Neuronal stem cell (in vitro differentiated cells): ENCODE measurements around the gene FBXL7.

ENCODE experiments used
- DNase-seq: peaks from one replicate; pipeline ENCODE4 v3.0.0-alpha.2; 2013; ENCODE audit warnings: low spot score
- H2AFZ ChIP-seq: one replicate; pipeline ENCODE4 v1.6.1; 2013; ENCODE audit warnings: mild to moderate bottlenecking, low read length, inconsistent platforms
- H2AK5ac ChIP-seq: 2 replicates; pipeline ENCODE4 v1.6.1; 2013; ENCODE audit warnings: low read depth, mild to moderate bottlenecking, inconsistent platforms, low read length, moderate library complexity, mixed read lengths
- H2BK120ac ChIP-seq: 2 replicates; pipeline ENCODE4 v1.6.1; 2013; ENCODE audit warnings: low read depth, mild to moderate bottlenecking, inconsistent platforms, low read length, moderate library complexity, mixed read lengths
- H2BK12ac ChIP-seq: one replicate; pipeline ENCODE4 v1.6.1; 2013; ENCODE audit warnings: low read length, inconsistent platforms
- H2BK15ac ChIP-seq: 2 replicates; pipeline ENCODE4 v1.6.1; 2013; ENCODE audit warnings: mild to moderate bottlenecking, low read length, inconsistent platforms, mixed read lengths
- H2BK5ac ChIP-seq: one replicate; pipeline ENCODE4 v1.6.1; 2013; ENCODE audit warnings: inconsistent platforms, mild to moderate bottlenecking, low read length, moderate library complexity
- H3K14ac ChIP-seq: one replicate; pipeline ENCODE4 v1.6.1; 2013; ENCODE audit warnings: low read length, inconsistent platforms
- H3K18ac ChIP-seq: 2 replicates; pipeline ENCODE4 v1.6.1; 2013; ENCODE audit warnings: low read length, inconsistent platforms
- H3K23ac ChIP-seq: 2 replicates; pipeline ENCODE4 v1.6.1; 2013; ENCODE audit warnings: low read depth, mild to moderate bottlenecking, mixed read lengths, low read length, inconsistent platforms; ENCODE audit not compliant: poor library complexity
- H3K27ac ChIP-seq: replicated peaks from 3 replicates; pipeline ENCODE4 v1.5.1; 2013; ENCODE audit warnings: low read length, inconsistent platforms
- H3K27me3 ChIP-seq, 3 experiments: 2 replicates each; pipeline ENCODE4 v1.6.1; 2013; ENCODE audit warnings: low read length in 3 of 3, mild to moderate bottlenecking in 2 of 3, inconsistent platforms in 1 of 3, low read depth in 1 of 3, mixed read lengths in 1 of 3, moderate library complexity in 1 of 3; ENCODE audit not compliant: control insufficient read depth in 3 of 3, insufficient read depth in 3 of 3
- H3K36me3 ChIP-seq, 2 donors: replicated peaks in 1 of 2; 2 replicates each; pipeline ENCODE4 v1.6.1; 2013; ENCODE audit warnings: low read length in 2 of 2; ENCODE audit not compliant: control insufficient read depth in 2 of 2, insufficient read depth in 2 of 2
- H3K4ac ChIP-seq: 2 replicates; pipeline ENCODE4 v1.6.1; 2013; ENCODE audit warnings: inconsistent platforms, mild to moderate bottlenecking, low read length, moderate library complexity
- H3K4me1 ChIP-seq, 2 donors: 1 replicate in 1 of 2; 2 replicates in 1 of 2; pipeline ENCODE4 v1.6.1; 2013; ENCODE audit warnings: low read length in 2 of 2, low read depth in 1 of 2; ENCODE audit not compliant: control insufficient read depth in 2 of 2, insufficient read depth in 1 of 2
- H3K4me2 ChIP-seq: one replicate; pipeline ENCODE4 v1.6.1; 2013; ENCODE audit warnings: mild to moderate bottlenecking, low read length, inconsistent platforms; ENCODE audit not compliant: insufficient read depth, poor library complexity, severe bottlenecking
- H3K4me3 ChIP-seq, 2 donors: 2 replicates each; pipeline ENCODE4 v1.5.1; 2013; ENCODE audit warnings: low read length in 2 of 2, mild to moderate bottlenecking in 2 of 2, inconsistent platforms in 1 of 2, moderate library complexity in 1 of 2
- H3K79me1 ChIP-seq: one replicate; pipeline ENCODE4 v1.6.1; 2013; ENCODE audit warnings: low read depth, mild to moderate bottlenecking, inconsistent platforms, low read length, moderate library complexity
- H3K9ac ChIP-seq: one replicate; pipeline ENCODE4 v1.6.1; 2013; ENCODE audit warnings: mild to moderate bottlenecking, low read depth, low read length, inconsistent platforms; ENCODE audit not compliant: poor library complexity
- H3K9me3 ChIP-seq, 2 donors: replicated peaks in 1 of 2; 2 replicates each; pipeline versions ENCODE3 to v1.6.1; 2013; ENCODE audit warnings: low read length in 2 of 2, mild to moderate bottlenecking in 2 of 2, inconsistent platforms in 1 of 2, low read depth in 1 of 2, mixed read lengths in 1 of 2, moderate library complexity in 1 of 2; ENCODE audit not compliant: control insufficient read depth in 2 of 2, insufficient read depth in 1 of 2
- H4K8ac ChIP-seq: one replicate; pipeline ENCODE4 v1.6.1; 2013; ENCODE audit warnings: low read depth, mild to moderate bottlenecking, inconsistent platforms, low read length, moderate library complexity
- H4K91ac ChIP-seq: one replicate; pipeline ENCODE4 v1.6.1; 2013; ENCODE audit warnings: low read length, low read depth, mild to moderate bottlenecking, inconsistent platforms; ENCODE audit not compliant: poor library complexity
- WGBS, 2 donors: extraction: QIAGEN DNeasy Blood & Tissue Kit; methylation state at CpG; one replicate each; pipeline ENCODE4 v1.1.7; 2013; ENCODE audit warnings: missing lambda C conversion rate in 2 of 2, mixed read lengths in 1 of 2; ENCODE audit not compliant: insufficient read length in 2 of 2, insufficient replicate concordance in 1 of 2; ENCODE audit errors: extremely low coverage in 2 of 2; 5-methylcytosine and 5-hydroxymethylcytosine counted together

FBXL7 gene

GRCh38 chr5:15474143-15474719, 25.7 kb upstream of the FBXL7 start:
- Histone ChIP-seq H3K4me2 (no peak overlapping the region), H3K4me3 (no peak overlapping the region), H3K14ac (no peak overlapping the region), H3K36me3 (no peaks in the 10 kb centered on the region), H4K91ac (no peak overlapping the region), H3K27ac (no peak overlapping the region), H2BK120ac (no peak overlapping the region), H3K79me1 (no peaks in the 10 kb centered on the region), H3K9me3 (no peaks in the 10 kb centered on the region), H3K23ac (no peak overlapping the region), H2AK5ac (no peak overlapping the region), H2AFZ (no peak overlapping the region), H3K18ac (no peak overlapping the region), H3K4me1 (no peaks in the 10 kb centered on the region), H2BK5ac (no peak overlapping the region), H3K4ac (no peak overlapping the region), H3K9ac (no peak overlapping the region), H2BK15ac (no peak overlapping the region), H4K8ac (no peak overlapping the region), H2BK12ac (no peak overlapping the region), H3K27me3 (no peaks in the 10 kb centered on the region)
- DNase-seq: no peak

DNA sequence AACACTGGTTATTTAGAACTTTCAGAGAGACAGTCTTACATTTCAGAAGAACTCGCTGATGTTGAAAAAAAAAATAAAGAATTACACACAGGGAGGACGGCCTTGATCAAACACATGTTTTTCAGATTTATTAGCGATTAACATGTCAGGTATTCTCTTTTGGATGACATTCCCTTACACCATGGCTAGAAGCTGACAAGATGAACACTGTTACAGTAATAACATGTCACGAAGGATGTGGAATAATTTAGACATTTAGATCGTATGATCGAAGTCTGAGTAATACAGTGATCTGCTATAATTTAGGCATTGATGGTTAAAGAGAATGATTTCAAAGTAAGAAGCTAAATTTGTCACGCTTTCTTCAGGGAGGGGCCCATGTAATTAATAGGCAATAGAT, 24.6 kb upstream of the FBXL7 start:
- Histone ChIP-seq H3K4me3 (no peak overlapping the region), H3K27me3 (no peaks in the 10 kb centered on the region), H2BK120ac (no peak overlapping the region), H2BK5ac (no peak overlapping the region), H3K4ac (no peak overlapping the region), H3K36me3 (no peaks in the 10 kb centered on the region), H3K18ac (no peak overlapping the region), H2AFZ (no peak overlapping the region), H2BK15ac (no peak overlapping the region), H4K91ac (no peak overlapping the region), H3K9ac (no peak overlapping the region), H3K23ac (no peak overlapping the region), H2AK5ac (no peak overlapping the region), H3K9me3 (no peaks in the 10 kb centered on the region), H3K79me1 (no peaks in the 10 kb centered on the region), H3K14ac (no peak overlapping the region), H3K4me2 (no peak overlapping the region), H4K8ac (no peak overlapping the region), H3K4me1 (no peaks in the 10 kb centered on the region), H3K27ac (no peak overlapping the region), H2BK12ac (no peak overlapping the region)
- no peak for DNase-seq
- no CpG with 5 or more reads among the region's 7 CpGs for WGBS, 2 donors

- no peak overlapping the region for H3K18ac ChIP-seq
- H2BK120ac ChIP-seq: no peak overlapping the region
- H3K23ac ChIP-seq: no peak overlapping the region
- no peak overlapping the region for H2BK12ac ChIP-seq
- no peak overlapping the region for H4K8ac ChIP-seq
- H3K27ac ChIP-seq: no peak overlapping the region
- no peak overlapping the region for H2BK5ac ChIP-seq
- no peak overlapping the region for H4K91ac ChIP-seq
- no peak overlapping the region for H2BK15ac ChIP-seq
- H3K4me2 ChIP-seq: no peak overlapping the region
- H3K4me3 ChIP-seq: no peak overlapping the region
- H3K27me3 ChIP-seq: no peaks in the 10 kb centered on the region
- H3K36me3 ChIP-seq: no peaks in the 10 kb centered on the region
- H3K4me1 ChIP-seq: no peaks in the 10 kb centered on the region
- no CpG with 5 or more reads among the region's 3 CpGs for WGBS, 2 donors
- H3K9ac ChIP-seq: no peak overlapping the region
- H3K79me1 ChIP-seq: no peaks in the 10 kb centered on the region
- H3K9me3 ChIP-seq: no peaks in the 10 kb centered on the region
- H2AFZ ChIP-seq: no peak overlapping the region
- no peak overlapping the region for H3K14ac ChIP-seq
- H3K4ac ChIP-seq: no peak overlapping the region
- no peak overlapping the region for H2AK5ac ChIP-seq
- DNase-seq: no peak
Observed at GRCh38 chr5:15476977-15477376, 23.0 kb upstream of the FBXL7 start.

GRCh38 chr5:15480436-15480835, 19.5 kb upstream of the FBXL7 start:
- H3K4me1 ChIP-seq: no peaks in the 10 kb centered on the region
- WGBS, 2 donors: no CpG with 5 or more reads among the region's 2 CpGs

More at GRCh38 chr5:15480436-15480835, 19.5 kb upstream of the FBXL7 start:
- Histone ChIP-seq H2BK12ac (no peak overlapping the region), H3K9me3 (no peaks in the 10 kb centered on the region), H3K27me3 (peaks cover 0 to 8% (median 0%) of the 10 kb centered on the region in 3 experiments), H3K14ac (no peak overlapping the region), H2BK15ac (no peak overlapping the region), H3K23ac (no peak overlapping the region), H4K91ac (no peak overlapping the region), H2AK5ac (no peak overlapping the region), H3K4me2 (no peak overlapping the region), H2BK120ac (no peak overlapping the region), H3K18ac (no peak overlapping the region), H3K9ac (no peak overlapping the region), H3K36me3 (no peaks in the 10 kb centered on the region), H3K4ac (no peak overlapping the region), H2AFZ (no peak overlapping the region), H2BK5ac (no peak overlapping the region), H3K79me1 (no peaks in the 10 kb centered on the region), H3K27ac (no peak overlapping the region), H4K8ac (no peak overlapping the region), H3K4me3 (no peak overlapping the region)
- no peak for DNase-seq
